H1 (cell line): Measurements from ENCODE around the gene CLEC2A. TPM values are rescaled to one million over a fixed set of nuclear protein-coding genes. Genes with fewer than 3 reads are reported as not detected.

Experiments
- BRCA1 ChIP-seq: IDR thresholded peaks from 2 replicates; pipeline ENCODE4 v1.6.1; 2012; ENCODE audit warnings: low read depth, low read length, improper control_type of control experiment
- JUND ChIP-seq: IDR thresholded peaks from 2 replicates; pipeline ENCODE4 v1.6.1; 2011; ENCODE audit warnings: mild to moderate bottlenecking, improper control_type of control experiment, low read length
- RXRA ChIP-seq: IDR thresholded peaks from 2 replicates; pipeline ENCODE4 v1.6.1; 2011; ENCODE audit warnings: low read depth, mild to moderate bottlenecking, low read length, moderate library complexity; ENCODE audit not compliant: insufficient read depth
- SRF ChIP-seq: IDR thresholded peaks from 2 replicates; pipeline ENCODE4 v1.6.1; 2011; ENCODE audit warnings: mild to moderate bottlenecking, low read depth, low read length, moderate library complexity
- YY1 ChIP-seq: IDR thresholded peaks from 2 replicates; pipeline ENCODE4 v1.6.1; 2011; ENCODE audit warnings: low read depth, mild to moderate bottlenecking, low read length
- ZNF274 ChIP-seq: IDR thresholded peaks from 2 replicates; pipeline ENCODE4 v1.7.0; 2012; ENCODE audit warnings: low read length, borderline replicate concordance; ENCODE audit errors: extremely low read depth
- polyA plus RNA-seq, 7 experiments: library from polyadenylated mRNA; depleted of rRNA in 3 of 7; stranded (reverse) in 5 of 7; unstranded in 2 of 7; fragments of >200 nt in 5 of 7; fragments of 200-250 nt in 2 of 7; gene quantifications; 1 replicate in 5 of 7; 2 replicates in 1 of 7; 4 replicates in 1 of 7; pipeline versions ENCODE4 v1.2.1 to v1.2.3, GENCODE V29; 2011 to 2013; ENCODE audit warnings: missing spikeins in 2 of 7, mixed read lengths in 2 of 7
- total RNA-seq: library from RNA; stranded (reverse); fragmentation: NEBNext Ultra II Directional; extraction: Animal tissue kit (Norgen Biotek cat#: 25700); gene quantifications from 2 replicates; pipeline ENCODE4 v1.2.1, GENCODE V29; 2021

CLEC2A gene
- total and polyA plus RNA-seq, 2 of the 8 experiments (the other 6 are each of a cell fraction or from before 2014, with no cell fraction given), result 0.63 to 3.7 TPM

DNA sequence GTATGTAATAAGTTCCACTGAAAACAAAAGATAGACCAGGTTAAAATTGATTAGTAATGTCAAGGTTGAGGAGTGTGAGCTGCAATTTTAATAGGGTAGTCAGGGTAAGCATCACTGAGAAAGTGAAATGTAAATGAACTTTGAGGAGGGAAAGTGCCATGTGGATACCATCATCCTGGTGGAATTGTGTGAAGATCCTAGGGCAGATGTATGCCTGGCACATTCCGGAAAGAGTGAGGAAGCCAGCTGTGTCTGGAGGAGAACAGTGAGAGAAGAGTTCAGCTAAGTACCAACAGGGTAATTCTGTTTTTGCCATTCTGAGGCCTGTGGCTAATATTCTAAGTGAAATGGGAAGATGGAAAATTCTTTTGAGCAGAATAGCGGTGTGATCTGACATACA lies 2.9 kb upstream of the CLEC2A start (continued):
- TF ChIP-seq JUND (no peak), ZNF274 (no peak), SRF (no peak), BRCA1 (no peak), RXRA (no peak), YY1 (no peak)
